Measurements from ENCODE around the gene PGP.
"Not testable (repeated sequence)": the region's sequence is repeated elsewhere in the genome, so short reads cannot be mapped to it uniquely, and the experiment has no call there.

The PGP gene

DNA sequence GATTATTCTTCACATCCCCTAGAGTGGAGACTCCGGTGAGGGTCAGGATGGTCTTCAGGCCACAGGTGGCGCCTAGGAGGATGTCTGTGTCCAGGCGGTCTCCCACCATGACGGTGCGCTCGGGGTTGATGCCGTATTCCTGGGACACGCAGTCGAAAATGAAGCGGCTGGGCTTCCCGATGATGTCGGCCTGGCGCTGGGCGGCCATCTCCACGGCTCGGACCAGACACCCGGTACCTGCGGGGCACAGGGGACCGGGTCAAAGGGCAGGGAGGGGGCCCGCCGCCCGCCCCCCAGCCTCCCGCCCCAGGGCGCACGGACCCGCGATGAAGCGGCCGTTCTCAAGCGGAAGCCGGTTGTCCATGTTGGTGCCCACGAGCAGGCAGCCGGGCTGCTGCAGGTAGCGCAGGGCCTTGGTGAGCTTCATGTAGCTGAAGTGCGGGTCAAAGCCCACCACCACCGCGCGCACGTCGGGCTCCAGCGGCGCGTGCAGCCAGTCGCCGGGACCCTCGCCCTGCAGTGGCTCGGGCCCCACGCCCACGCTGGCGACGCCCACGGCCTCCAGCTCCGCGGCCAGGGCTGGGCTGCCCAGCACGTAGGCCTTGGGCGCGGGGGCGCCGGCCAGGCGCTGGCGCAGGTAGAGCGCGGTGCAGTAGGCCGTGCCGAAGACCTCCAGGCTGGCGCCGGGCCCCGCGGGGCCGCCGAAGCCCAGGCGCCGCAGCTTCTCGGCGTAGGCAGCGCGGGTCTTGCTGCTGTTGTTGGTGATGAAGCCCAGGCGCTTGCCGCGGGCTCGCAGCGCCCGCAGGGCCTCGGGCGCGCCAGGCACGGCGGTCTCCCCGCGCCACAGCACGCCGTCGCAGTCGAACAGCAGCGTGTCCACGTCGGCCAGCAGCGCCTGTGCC is 572 bp downstream of the PGP start:
- DNase-seq = no peak

DNA sequence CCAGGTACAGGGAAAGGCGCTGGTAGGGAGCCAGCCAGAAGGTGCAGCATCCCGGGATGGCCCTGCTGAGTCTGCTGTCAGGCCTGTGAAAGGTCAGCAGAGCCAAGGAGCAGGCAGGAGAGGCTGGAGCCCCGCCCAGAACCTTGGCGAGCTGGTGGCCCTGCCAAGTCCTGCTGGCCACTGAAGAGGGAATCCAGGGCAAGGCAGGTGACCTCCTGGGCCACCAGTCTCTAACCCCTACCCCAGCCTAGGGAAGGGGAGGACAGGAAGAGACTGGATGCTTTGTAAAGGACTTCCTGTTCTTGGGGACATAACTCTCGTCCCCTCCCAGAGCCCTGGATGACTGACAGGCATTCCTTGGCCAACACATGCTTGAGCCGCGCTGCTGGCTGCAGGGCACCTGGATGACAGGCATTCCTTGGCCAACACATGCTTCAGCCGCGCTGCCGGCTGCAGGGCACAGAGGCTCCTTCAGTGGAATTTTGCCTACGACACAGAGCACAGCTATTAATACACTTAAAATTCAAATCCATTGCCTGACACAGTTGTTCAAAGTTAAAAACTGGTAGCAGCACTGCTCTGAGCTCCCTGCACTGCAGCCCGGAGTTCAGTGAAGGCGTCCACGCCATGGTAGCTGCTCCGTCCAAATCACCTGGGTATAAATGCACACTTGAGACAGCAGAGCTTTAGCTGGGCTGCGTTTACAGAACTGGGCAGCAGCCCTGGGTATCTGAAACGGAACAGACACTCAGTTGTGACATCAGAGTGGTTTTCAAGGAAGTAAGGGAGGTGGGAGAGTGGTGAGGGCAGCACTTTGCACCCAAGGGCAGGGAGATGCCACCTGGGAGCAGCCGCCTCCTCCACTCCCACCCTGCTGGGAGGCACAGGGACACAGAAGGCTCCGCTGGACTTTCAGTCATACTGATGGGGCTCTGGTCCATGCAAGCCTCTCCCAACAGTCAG is 2.0 kb downstream of the PGP start:
- DNase-seq = no peak

DNA sequence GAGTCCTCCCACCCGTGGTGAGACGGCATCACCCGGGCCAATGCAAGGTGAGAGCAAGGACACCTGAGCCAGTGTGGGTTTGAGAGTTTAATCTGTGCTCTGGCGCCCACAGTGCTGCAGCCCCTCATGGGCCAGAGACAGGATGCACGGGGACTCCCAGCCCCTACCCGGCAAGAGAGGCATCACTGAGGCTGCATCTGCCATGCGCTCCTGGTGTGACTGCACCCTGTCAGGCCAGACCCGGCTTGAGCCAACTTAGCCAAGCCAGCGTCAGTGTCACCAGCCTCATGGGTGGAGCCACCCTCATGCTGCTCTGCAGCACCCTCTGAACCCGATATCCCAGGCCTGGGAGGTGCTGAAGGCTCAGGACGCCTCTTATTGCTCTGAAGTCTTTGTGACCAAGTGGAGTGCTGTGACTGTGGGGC is 2.7 kb downstream of the PGP start:
- DNase-seq = no peak

DNA sequence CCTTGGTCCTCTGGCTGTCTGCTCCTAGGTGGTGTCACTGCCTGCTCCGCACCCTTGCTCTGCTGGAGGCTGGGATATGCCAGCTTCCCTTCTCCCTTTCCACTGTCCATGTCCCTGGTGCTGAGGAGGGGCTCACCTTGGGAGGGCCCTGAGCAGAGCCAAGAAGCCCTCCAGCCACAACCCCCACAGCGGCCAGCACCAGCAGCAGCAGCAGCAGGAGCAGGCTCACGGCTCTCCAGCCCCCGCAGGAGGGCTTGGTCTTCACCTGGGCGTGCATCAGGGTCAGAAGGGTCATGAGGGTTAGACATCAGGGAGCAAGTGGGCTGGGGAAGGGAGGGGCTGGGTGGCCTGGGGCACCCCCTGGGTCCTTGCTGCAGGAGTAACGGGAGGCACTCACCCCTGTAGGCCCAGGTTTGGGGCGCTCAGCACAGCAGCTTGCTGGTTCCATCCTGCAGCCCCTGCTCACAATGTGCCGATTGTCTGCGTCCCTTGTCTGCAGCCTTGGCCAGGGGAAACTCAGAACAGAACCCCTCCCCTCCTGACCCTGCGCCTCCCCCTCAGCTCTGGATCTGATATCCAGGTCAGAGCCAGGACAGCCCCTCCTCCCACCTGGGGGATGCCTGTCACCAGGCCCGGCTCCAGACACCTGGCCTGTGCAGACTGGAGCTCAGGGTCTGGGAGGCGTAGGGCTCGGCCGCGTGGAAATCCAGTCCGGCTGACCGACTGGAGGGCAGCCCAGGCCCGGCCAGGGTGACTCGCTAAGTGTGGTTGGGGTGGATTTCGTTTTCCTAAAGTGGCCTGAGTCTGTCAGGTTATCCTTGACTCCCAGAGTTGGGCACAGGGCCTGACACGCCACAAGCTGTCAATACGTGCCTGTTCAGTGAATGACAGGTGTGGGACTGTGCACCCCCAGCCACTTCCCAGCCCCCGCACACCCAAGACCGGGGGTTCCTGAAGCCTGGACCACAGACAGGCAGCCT is 4.0 kb downstream of the PGP start, which contains the start of gene BRICD5:
TSS of gene BRICD5 (minus strand) at position 478 of the 980 bp plus-strand sequence. CDS start at position 448, 30 bp downstream.
- DNase-seq = no peak

DNA sequence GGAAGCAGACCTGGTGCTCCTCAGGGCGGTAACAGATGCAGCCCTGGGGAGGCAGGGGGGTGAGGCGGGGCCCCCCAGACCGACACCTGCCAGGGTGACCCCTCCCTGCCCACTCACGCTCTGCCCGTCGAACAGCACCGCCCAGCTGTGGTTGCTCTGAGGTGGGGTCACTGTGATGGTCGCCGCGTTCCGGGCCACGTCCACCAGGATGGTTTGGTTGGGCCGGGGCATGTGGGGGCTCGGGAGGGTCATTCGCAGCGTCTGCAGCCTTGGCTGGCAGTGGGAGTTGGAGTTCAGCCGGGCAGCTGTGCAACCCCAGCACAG is 4.7 kb downstream of the PGP start:
- DNase-seq = no peak

DNA sequence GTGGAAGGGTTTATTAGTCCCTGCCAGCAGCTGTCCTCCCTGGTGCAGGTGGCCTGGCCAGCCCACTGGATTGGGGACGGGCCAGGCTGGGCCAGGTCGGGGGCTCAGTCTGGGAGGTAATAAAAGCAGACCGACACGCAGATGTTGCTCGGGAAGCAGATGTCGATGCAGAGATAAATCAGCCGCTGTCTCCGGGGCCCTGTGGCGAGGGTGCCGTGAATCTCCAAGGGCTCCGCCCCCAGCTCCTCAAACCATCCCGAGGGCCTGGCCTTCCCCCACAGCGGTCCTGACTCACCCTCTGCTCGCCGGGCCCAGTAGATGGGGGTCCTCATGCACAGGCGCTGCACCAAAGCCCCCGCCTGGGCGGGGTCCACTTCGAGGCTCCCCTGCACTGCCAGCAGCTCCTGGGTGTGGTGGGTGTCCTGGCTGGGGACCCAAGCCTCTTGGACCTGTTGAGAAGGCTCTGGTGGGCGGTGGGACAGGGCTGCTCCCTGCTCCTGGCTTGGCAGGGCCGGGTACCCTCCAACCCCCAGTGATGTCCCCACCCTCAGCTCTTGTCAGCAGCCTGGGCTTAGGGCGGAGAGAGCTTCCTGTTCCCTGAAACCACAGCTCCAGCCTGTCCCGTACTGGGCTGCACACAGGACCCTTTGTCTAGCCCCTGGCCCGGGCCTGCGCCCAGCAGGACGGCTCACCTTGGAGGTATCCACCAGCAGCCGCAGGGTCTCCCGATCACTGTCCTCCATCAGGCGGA is 5.2 kb downstream of the PGP start:
- no peak for DNase-seq

DNA sequence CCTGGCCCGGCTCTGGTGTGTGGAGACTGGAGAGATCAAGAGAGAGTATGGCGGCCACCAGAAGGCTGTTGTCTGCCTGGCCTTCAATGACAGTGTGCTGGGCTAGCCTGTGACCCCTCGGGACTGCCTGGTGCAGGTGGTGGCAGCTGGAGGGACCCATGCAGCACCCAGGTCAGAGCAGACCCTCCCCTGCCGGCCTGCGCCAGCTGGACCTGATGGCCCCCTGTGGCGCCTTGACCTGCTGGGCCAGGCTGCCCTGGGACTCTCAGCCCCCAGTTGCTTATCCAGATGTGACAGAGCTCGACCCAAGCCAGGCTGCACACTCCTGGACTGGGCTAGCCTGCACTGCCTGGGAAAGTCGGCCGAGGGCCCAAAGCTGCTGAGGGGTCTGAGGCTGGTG is 5.9 kb downstream of the PGP start:
- DNase-seq = no peak

DNA sequence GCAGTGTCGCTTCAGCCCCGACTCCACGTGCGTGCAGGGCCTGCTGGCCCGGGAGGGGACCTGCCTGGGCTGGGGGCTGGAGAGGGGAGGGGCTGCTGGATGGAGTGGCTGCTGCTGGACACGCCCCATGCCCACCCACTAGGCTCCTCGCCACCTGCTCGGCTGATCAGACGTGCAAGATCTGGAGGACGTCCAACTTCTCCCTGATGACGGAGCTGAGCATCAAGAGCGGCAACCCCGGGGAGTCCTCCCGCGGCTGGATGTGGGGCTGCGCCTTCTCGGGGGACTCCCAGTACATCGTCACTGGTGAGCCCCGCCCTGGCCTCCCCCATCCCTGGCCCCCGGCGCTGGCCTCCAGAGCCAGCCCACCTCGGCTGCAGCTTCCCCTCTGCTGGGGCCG is 6.3 kb downstream of the PGP start:
- DNase-seq = no peak

DNA sequence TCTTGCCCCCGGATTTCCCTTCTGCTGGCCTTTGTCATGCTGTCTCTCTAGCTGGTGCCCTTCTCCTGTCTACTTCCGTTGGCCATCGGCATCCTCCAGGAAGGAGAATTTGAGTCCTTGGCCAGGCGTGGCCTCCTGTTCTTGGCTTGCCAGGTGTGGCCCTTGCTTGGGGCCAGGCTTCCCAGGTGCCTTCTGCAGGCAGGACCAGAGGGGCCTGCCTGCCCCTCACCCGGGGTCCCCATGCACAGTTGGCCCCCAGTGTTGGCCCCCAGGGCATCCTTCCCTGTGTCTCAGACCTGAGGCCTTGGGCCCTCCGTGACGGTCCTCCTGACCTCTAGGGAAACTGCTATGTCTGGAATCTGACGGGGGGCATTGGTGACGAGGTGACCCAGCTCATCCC is 6.8 kb downstream of the PGP start:
- no peak for DNase-seq

DNA sequence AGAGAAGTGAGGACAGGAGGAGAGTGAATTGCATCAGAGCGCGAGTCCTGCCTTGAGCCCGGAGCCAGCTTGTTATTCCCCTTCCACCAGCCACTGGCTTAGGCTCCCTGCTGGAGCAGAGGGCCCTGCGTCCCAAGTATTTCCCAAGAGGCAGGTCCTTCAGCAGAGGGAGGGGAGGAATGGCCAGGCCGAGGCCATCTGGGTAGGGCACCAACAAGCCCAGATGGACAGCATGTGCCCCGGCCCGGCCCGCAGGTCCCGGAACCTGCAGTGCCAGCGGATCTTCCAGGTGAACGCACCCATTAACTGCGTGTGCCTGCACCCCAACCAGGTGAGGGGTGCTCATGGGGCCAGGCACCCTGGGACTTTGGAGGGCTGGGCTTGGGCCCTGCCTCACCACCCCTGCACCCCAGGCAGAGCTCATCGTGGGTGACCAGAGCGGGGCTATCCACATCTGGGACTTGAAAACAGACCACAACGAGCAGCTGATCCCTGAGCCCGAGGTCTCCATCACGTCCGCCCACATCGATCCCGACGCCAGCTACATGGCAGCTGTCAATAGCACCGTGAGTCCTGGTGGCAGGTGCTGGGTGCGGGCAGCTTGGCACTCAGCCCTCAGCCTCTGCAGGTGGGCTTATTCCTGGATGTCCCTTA is 7.7 kb downstream of the PGP start:
- no peak for DNase-seq

DNA sequence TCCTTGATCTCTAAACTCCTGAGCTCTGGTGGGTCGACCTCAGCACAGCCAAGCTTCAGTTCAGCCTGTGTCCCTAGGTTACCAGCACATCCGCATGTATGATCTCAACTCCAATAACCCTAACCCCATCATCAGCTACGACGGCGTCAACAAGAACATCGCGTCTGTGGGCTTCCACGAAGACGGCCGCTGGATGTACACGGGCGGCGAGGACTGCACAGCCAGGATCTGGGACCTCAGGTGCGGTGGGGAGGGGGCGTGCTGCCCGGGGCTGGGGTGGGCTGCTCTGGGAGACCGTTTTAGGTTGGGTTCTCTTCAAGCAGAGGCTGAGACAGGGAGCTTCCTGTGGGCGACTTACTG is 8.2 kb downstream of the PGP start:
- no peak for DNase-seq

DNA sequence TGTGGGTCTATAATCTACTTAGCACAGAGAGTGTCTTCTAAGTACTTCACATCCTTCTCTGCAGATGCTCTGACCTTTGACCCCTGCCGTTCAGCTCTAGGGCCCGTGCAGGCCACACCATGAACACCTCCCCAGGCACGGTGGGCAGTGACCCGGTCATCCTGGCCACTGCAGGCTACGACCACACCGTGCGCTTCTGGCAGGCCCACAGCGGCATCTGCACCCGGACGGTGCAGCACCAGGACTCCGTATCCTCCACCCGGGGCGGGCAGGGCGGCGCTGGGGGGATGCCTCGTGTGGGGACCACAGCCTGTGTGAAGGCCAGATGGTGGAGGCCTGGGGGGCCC is 8.7 kb downstream of the PGP start:
- DNase-seq = peak; percentile 26

DNA sequence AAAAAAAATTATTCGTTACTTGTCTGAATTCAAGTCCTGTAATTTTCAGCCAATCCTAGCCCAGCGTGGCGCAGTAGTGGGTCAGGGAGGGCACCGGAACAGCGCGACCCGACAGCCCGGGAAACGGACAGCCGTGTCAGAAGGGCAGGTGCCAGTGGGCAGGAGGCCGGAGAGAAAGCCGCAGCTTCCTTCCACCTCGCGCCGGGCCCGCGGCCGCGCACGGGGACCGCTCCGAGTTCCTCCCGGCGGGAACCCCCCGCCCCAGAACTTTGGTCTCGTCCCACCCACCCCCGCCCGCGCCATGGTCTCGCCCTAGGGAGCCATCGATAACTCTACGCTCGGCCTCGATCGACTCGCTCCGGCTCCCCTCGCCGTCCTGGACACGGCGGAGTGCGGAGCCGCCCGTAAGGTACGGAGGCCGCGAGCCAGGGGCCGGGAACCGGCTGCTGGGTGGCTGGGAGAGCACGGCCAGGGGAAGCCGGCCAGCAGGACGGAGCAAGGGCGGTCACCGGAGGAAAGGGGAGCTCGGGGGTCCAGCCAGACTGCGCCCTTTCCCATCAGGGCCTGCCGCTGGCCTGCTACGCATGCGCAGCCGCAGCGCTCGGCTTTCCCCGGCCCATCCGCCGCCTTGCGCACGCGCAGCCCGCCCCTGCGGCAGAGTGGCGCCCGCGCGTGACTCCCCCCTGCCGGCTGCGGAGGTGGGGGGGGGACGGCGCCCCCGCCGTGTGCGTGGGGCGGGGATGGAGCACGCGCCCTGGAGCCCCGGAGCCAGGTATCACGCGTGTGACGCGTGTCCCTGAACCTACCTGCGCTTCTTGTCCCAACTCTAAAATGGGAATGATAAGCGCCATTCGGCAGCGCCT is 9.3 kb downstream of the PGP start, which contains the start of gene MLST8:
TSS of gene MLST8 (plus strand) at position 351 of the 863 bp plus-strand sequence. CDS start 632 bp downstream, outside the sequence.
- DNase-seq = peak; percentile 90

DNA sequence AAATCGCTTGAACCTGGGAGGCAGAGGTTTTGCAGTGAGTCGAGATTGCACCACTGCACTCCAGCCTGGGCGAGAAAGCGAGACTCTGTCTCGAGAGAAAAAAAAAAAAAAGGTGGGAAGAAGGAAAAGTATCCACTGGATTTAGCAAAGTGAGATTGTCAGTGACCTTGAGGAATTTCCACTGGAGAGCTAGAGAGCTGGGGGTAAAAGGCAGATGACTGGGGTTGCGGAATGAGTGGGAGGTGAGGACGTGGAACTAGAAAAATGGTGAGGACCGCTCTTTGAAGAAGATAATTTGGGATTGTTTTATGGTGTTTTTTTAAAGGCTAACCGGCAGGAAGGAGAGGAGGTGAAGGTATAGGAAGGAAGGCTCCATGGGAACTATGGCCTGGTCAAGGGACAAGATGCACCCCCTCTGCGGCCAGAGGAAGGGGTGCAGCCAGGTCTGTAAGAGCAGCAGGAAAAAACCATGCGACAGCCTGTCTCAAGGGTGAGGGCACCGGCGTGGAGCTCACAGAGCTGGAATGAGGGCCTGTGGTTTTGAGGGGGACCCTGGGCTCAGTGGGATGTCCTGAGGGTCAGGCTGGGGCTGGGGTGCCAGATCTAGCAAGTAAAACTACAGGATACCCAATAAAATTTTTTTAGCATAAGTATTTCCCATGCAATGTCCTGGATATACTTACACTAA is 10.1 kb downstream of the PGP start:
- DNase-seq = no peak

DNA sequence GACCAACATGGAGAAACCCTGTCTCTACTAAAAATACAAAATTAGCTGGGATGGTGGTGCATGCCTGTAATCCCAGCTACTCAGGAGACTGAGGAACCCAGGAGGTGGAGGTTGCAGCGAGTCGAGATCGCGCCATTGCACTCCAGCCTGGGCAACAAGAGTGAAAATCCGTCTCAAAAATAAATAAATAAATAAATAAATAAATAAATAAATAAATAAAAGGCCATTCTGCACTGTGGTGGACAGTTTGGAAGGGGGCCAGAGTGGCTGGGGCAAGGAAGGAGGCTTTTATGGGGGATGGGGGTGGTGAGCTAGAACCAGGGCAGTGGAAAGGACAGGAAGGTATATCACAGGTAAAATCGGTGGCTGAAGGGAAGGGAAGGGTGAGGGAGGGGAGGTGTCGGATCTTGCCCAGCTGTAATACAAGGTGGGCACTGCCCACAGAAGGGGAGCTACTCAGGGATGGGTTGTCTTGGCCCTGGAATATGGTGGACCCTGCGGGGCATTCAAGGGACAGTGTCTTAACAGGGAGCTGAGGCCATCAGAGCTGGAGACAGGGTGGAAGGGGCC is 11.4 kb downstream of the PGP start:
- DNase-seq = not testable (repeated sequence)

DNA sequence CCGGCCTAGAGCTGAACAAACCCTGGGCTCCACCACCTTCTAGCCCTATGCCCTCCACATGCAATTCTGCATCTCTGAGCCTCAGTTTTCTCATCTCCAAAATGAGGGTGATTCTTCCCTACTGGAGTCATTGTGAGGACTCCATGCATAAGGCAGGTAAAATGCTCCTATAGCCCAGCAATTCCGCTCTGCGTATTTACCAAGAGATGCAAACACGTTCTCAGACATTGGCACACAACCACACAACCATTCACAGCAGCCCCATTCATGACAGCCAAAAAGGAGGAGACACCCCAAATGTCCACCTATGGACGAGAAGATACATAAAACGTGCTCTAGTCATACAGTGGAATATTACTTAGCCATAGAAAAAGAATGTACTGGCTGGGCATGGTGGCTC is 14.3 kb downstream of the PGP start:
- no peak for DNase-seq

DNA sequence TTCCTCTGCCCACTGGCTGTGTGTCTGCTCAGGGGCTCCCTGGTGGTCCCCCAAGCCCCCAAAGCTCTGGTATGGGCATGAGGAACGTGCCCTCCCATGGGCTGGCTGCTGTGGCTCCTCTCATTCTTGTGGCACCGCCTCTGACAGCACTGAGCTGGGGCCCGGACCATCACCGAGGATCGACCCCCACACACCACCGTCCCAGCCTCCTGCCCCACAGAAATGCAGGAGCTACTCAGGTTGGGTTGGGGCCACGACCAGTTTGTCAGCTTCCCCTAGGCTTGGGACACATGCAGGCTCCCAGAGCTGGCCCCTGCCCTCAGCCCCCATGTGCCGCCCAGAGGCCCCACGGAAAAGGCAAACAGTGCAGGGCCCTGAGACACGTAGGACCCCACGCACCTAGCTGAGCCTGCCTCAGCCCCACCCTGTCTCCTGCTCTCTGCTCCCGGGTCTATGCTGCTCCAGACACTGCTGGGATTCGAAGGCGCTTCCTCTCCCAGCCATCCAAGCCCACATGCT is 15.0 kb downstream of the PGP start:
- no peak for DNase-seq

DNA sequence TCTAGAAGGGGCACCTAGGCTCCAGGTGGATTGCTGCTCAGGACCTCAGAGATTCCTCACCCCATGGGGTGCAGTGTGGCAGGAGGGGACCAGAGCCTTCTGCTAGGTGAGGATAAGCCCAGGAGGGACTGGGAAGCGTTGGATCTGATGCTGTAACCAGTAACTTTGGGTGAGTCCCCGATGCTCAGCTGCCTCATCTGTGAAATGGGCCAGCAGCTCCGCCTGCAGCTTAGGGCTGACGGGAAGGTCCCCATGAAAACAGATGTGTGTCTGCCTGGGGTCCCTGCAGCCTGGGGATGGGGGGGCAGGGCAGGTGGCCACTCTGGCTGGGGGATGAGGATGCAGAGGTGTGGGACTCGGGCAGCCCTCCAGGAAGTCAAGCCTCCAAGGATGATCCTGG is 15.5 kb downstream of the PGP start:
- DNase-seq = no peak

DNA sequence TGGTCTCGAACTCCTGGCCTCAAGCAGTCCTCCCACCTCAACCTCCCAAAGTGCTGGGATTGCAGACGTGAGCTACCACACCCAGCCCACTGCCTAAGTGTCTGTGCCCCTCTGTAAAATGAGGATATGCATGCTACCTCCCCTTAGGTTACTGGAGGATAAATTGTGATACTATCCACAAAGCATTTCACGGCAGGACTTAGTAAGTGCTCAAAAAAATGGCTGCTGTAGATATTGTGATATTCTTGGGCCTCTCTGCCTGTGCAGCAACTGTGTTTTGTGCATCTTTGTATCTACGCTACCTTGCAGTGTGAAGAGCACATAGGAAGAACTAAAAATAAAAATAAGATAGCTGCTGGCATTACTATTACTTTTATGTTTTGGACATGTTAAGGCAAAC is 16.4 kb downstream of the PGP start:
- DNase-seq = no peak

Data from stimulated activated CD4-positive, alpha-beta T cell treated with anti-CD3 and anti-CD28 coated beads, Interleukin-12 subunit alpha, Interleukin-12 subunit beta, amount 100 ng/mL, for 4 hours (primary cell).